OCI-LY1 (cell line): ENCODE measurements around the gene ATXN7L1.

Experiments
- EZH2 ChIP-seq: fragments of 200-600 bp; sonication (generic), shearing (Covaris generic); IDR thresholded peaks from 2 replicates; pipeline ENCODE4 v1.8.0; 2017; ENCODE audit warnings: borderline replicate concordance, mixed run types, mild to moderate bottlenecking, antibody characterized with exemption, low read length, moderate library complexity, mixed read lengths
- TF ChIP-seq, protein P1 (sequence below): fragments of 200-600 bp; sonication (generic), shearing (Covaris generic); IDR thresholded peaks from 2 replicates; pipeline ENCODE4 v1.5.1; 2017; ENCODE audit warnings: mild to moderate bottlenecking, antibody characterized with exemption, low read length, moderate library complexity, mixed read lengths

- TF ChIP-seq, protein P1, sequence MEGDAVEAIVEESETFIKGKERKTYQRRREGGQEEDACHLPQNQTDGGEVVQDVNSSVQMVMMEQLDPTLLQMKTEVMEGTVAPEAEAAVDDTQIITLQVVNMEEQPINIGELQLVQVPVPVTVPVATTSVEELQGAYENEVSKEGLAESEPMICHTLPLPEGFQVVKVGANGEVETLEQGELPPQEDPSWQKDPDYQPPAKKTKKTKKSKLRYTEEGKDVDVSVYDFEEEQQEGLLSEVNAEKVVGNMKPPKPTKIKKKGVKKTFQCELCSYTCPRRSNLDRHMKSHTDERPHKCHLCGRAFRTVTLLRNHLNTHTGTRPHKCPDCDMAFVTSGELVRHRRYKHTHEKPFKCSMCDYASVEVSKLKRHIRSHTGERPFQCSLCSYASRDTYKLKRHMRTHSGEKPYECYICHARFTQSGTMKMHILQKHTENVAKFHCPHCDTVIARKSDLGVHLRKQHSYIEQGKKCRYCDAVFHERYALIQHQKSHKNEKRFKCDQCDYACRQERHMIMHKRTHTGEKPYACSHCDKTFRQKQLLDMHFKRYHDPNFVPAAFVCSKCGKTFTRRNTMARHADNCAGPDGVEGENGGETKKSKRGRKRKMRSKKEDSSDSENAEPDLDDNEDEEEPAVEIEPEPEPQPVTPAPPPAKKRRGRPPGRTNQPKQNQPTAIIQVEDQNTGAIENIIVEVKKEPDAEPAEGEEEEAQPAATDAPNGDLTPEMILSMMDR = no peak
- TF ChIP-seq EZH2 = no peak
Measured at GRCh38 chr7:105678811-105679495, 197.4 kb downstream of the ATXN7L1 start.
